ENCODE results near the gene RFESD. TPM values are rescaled to one million over a fixed set of nuclear protein-coding genes. Genes with fewer than 3 reads are reported as not detected.
A peak's percentile ranks its signal among the peaks of the same experiment; 100 is the strongest.

The RFESD gene
- total and polyA plus RNA-seq, 2 experiments from 2014 or later, result 1.6 to 2.3 TPM

- Histone ChIP-seq H3K79me2 (no peaks in the 10 kb centered on the region), H3K27me3 (peaks cover 45% of the 10 kb centered on the region), H2AFZ (no peak overlapping the region), H3K27ac (no peak overlapping the region), H3K4me3 (no peak overlapping the region), H3K4me2 (peak overlapping the region; percentile 99), H3K9me2 (replicated peaks; ENCODE audit: insufficient read depth) (no peaks in the 10 kb centered on the region), H3K9me3 (ENCODE audit: low read depth) (no peaks in the 10 kb centered on the region), H3K4me1 (ENCODE audit: insufficient read depth) (peaks cover 18% of the 10 kb centered on the region), H3K36me3 (replicated peaks; ENCODE audit: insufficient read depth, low read depth) (no peaks in the 10 kb centered on the region), H4K20me1 (ENCODE audit: insufficient read depth, poor library complexity, severe bottlenecking) (no peaks in the 10 kb centered on the region)
- no peak for DNase-seq (ENCODE audit: low spot score)
- WGBS (ENCODE audit: low lambda C conversion rate, missing lambda C conversion rate), result 91% methylated on average over 4 of the region's 4 CpGs
- no peak for TF ChIP-seq EZH2 (IDR thresholded peaks at IDR 0.05; ENCODE audit: borderline replicate concordance)
- TF ChIP-seq CTCF (IDR thresholded peaks at IDR 0.05; ENCODE audit: poor library complexity), result no peak
- no peak for TF ChIP-seq EZH2phosphoT487 (IDR thresholded peaks at IDR 0.05; ENCODE audit: low read depth, severe bottlenecking, unreplicated experiment)
Observed at GRCh38 chr5:95619096-95619495, 27.5 kb upstream of the RFESD start.

DNA sequence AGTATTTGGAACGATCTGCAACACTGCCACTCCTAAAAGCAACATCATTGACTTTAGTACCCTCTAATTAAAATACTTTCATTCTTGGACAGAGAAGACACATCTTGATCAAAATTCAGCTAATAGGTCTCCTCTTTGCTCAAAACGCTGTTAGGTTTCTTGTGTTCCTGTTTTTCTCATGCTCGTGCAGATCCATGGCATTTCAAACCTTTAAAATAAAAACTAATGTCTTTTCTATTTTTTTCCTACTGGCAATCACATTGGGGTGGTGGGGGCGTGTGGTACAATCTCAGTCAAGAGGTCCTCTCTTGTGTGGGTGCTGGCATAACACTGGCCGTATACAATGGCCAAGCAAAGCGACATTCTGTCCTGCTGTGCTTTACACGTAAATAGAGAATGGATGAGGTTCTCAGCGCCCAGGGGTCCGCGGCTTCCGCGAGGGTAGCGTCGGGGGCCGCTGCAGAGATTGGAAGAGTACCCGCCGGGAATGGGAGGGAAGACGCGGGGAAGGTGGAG lies 27.0 kb upstream of the RFESD start:
- TF ChIP-seq CTCF (IDR thresholded peaks at IDR 0.05; ENCODE audit: poor library complexity), result no peak
- peak; percentile 89 for TF ChIP-seq EZH2 (IDR thresholded peaks at IDR 0.05; ENCODE audit: borderline replicate concordance)
- peak overlapping the region; percentile 99 for H3K4me2 ChIP-seq
- no peak for DNase-seq (ENCODE audit: low spot score)
- H2AFZ ChIP-seq, result peak overlapping the region; percentile 92
- H3K27ac ChIP-seq, result no peak overlapping the region
- peaks cover 45% of the 10 kb centered on the region for H3K27me3 ChIP-seq
- H3K4me3 ChIP-seq, result peak overlapping the region; percentile 65
- no peaks in the 10 kb centered on the region for H3K79me2 ChIP-seq
- H3K9me3 ChIP-seq (ENCODE audit: low read depth), result no peaks in the 10 kb centered on the region
- H3K9me2 ChIP-seq (replicated peaks; ENCODE audit: insufficient read depth), result no peaks in the 10 kb centered on the region
- peaks cover 18% of the 10 kb centered on the region for H3K4me1 ChIP-seq (ENCODE audit: insufficient read depth)
- WGBS (ENCODE audit: low lambda C conversion rate, missing lambda C conversion rate), result 15% methylated on average over 19 of the region's 19 CpGs
- H4K20me1 ChIP-seq (ENCODE audit: insufficient read depth, poor library complexity, severe bottlenecking), result no peaks in the 10 kb centered on the region
- H3K36me3 ChIP-seq (replicated peaks; ENCODE audit: insufficient read depth, low read depth), result no peaks in the 10 kb centered on the region

DNA sequence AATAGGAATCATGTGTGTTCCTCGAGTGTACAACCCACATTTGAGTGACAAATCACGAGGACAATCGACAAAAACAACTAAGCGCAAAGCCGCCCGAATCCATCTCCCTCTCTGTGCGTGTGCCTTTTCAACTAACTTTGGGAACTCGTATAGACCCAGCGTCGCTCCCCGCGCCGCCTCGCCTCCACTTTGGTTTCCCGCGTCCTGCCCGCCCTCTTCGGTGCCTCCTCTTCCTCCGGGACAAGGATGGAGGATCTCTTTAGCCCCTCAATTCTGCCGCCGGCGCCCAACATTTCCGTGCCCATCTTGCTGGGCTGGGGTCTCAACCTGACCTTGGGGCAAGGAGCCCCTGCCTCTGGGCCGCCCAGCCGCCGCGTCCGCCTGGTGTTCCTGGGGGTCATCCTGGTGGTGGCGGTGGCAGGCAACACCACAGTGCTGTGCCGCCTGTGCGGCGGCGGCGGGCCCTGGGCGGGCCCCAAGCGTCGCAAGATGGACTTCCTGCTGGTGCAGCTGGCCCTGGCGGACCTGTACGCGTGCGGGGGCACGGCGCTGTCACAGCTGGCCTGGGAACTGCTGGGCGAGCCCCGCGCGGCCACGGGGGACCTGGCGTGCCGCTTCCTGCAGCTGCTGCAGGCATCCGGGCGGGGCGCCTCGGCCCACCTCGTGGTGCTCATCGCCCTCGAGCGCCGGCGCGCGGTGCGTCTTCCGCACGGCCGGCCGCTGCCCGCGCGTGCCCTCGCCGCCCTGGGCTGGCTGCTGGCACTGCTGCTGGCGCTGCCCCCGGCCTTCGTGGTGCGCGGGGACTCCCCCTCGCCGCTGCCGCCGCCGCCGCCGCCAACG lies 26.3 kb upstream of the RFESD start, which contains the start of gene GPR150:
Gene GPR150, plus strand, starts transcription at position 58 of the 840 bp plus-strand sequence. Its CDS starts 189 bp downstream, at position 247.
- H4K20me1 ChIP-seq (ENCODE audit: insufficient read depth, poor library complexity, severe bottlenecking), result no peaks in the 10 kb centered on the region
- H3K9me2 ChIP-seq (replicated peaks; ENCODE audit: insufficient read depth), result no peaks in the 10 kb centered on the region
- 2% methylated on average over 70 of the region's 85 CpGs for WGBS (ENCODE audit: low lambda C conversion rate, missing lambda C conversion rate)
- peaks cover 48% of the 10 kb centered on the region for H3K27me3 ChIP-seq
- peak within 1 kb of the TSS; percentile 92 for H2AFZ ChIP-seq
- peak; percentile 3 for TF ChIP-seq CTCF (IDR thresholded peaks at IDR 0.05; ENCODE audit: poor library complexity)
- TF ChIP-seq EZH2 (IDR thresholded peaks at IDR 0.05; ENCODE audit: borderline replicate concordance), result peak; percentile 83
- TF ChIP-seq EZH2phosphoT487 (IDR thresholded peaks at IDR 0.05; ENCODE audit: low read depth, severe bottlenecking, unreplicated experiment), result no peak
- no peak within 1 kb of the TSS for H3K27ac ChIP-seq
- H3K9me3 ChIP-seq (ENCODE audit: low read depth), result no peaks in the 10 kb centered on the region
- no peaks in the 10 kb centered on the region for H3K36me3 ChIP-seq (replicated peaks; ENCODE audit: insufficient read depth, low read depth)
- DNase-seq (ENCODE audit: low spot score), result peak; percentile 77
- H3K4me1 ChIP-seq (ENCODE audit: insufficient read depth), result peaks cover 18% of the 10 kb centered on the region
- H3K79me2 ChIP-seq, result no peaks in the 10 kb centered on the region
- peak within 1 kb of the TSS; percentile 65 for H3K4me3 ChIP-seq
- H3K4me2 ChIP-seq, result peak within 1 kb of the TSS; percentile 99
